GM20431 (cell line): ENCODE measurements around the gene MVD.

Experiments
- in situ Hi-C: fragments of 300-500 bp; cut with MseI, MboI; formaldehyde crosslinking; loops from one replicate; pipeline ENCODE4 v1.15.0; 2020; ENCODE audit warnings: low sequenced_read_pairs; ENCODE audit not compliant: unreplicated experiment

MVD gene, protein sequence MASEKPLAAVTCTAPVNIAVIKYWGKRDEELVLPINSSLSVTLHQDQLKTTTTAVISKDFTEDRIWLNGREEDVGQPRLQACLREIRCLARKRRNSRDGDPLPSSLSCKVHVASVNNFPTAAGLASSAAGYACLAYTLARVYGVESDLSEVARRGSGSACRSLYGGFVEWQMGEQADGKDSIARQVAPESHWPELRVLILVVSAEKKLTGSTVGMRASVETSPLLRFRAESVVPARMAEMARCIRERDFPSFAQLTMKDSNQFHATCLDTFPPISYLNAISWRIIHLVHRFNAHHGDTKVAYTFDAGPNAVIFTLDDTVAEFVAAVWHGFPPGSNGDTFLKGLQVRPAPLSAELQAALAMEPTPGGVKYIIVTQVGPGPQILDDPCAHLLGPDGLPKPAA

DNA sequence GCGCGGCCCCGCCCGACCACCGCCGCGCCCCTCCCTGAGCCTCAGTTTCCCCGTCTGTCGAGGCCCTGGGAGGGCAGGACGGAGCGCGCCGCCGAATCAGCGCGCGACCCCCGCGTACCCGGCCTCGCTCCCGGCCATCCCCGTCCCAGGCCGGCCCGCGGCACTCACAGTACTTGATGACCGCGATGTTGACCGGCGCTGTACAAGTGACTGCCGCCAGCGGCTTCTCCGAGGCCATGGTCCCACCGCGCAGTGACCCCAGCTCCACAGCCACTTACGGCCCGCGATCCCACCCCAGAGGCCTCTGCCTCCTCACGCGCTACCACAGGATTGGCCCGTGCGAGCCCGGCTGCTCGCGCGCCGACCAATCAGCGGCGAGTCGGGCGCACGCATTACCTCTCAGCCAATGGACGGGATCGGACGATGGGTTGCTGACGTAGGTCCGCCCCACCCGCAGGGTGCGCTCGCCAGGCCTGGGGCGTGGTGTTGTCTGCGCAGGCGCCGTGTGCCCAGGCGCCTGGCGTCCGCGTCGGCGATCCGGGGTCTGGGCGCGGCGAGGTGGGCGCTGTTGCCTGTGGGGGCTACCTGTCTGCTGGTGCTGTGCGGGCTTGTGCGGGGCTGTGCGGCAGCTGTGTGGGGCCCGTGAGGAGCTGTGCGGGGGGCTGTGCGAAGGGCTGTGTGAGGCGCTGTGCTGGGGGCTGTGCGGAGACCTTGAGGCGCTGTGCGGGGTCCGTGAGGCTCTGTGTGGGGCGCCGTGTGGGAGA lies at the start of gene MVD:
TSS of gene MVD (minus strand) at position 249 of the 764 bp plus-strand sequence. CDS start at position 238, 11 bp downstream.
- in situ Hi-C loops, result no loop called here

DNA sequence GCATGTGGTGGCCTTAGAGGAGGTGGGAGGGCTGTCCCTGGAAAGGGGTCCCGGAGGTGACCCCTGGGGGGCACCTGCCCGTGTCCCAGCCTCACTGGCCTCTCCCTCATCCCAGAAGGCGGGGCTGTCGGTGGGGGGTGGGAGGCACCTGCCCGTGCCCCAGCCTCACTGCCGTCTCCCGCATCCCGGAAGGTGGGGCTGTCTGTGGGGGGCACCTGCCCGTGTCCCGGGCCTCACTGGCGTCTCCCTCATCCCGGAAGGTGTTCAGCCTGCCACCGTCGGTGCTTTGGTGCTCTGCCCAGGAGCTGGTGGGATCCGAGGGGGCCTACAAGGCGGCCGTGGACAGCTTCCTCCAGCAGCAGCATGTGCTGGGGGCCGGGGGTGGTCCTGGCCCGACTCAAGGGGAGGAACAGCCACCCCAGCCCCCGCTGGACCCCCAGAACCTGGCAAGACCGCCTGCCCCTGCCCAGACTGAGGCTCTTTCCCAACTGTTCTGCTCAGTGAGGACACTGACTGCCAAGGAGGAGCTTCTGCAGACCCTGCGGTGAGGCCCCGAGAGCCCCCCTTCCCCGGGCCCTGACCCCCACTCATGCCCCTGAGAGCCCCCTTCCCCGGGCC lies 49.6 kb upstream of the MVD start:
- in situ Hi-C loops, result no loop called here

DNA sequence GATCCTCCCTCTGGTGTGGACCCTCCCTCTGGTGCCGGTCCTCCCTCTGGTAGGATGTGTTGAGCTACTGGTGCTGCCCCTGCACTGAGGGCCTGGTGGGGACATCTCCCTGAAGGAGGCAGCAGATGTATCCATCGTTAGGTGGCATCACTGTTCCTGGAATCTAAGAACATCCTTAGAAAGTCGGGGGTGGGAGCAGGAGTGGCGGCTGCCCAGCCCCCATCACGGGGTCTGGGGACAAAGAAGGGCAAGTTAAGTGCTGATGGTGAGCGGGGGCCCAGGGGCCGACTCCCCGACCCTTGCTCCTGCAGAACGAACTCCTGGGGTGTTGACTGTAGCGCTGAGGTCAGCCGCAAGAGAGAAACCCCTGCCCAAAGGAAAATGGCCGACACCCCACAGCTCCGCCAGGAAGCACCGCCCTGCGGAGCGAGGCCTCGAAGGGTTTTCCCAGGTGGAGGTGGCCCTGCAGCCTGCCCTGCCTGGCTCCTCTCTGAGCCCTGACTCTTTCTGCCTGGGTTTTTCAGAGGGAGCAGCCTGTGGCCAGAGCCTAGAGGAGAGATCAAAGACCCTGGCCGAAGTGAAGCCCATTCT lies 49.0 kb upstream of the MVD start:
- in situ Hi-C loops, result no loop called here

DNA sequence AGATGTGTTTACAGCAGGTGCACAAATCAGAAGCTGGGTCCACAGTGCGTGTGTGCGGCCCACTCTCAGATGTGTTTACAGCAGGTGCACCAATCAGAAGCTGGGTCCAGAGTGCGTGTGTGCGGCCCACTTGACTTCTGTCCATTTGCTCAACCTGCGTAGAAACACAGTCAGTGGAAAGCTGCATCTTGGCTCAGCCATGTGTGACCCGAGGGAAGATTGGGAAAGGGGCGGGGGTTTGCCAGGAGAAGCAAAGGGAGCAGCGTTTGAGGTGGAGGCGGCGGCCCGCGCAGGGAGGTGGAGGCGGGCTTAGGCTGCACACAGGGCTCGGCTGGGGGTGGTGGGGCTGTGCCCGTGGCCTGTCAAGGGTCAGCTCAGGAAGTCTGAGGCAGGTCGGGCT lies 47.7 kb upstream of the MVD start:
- in situ Hi-C loops, result no loop called here

DNA sequence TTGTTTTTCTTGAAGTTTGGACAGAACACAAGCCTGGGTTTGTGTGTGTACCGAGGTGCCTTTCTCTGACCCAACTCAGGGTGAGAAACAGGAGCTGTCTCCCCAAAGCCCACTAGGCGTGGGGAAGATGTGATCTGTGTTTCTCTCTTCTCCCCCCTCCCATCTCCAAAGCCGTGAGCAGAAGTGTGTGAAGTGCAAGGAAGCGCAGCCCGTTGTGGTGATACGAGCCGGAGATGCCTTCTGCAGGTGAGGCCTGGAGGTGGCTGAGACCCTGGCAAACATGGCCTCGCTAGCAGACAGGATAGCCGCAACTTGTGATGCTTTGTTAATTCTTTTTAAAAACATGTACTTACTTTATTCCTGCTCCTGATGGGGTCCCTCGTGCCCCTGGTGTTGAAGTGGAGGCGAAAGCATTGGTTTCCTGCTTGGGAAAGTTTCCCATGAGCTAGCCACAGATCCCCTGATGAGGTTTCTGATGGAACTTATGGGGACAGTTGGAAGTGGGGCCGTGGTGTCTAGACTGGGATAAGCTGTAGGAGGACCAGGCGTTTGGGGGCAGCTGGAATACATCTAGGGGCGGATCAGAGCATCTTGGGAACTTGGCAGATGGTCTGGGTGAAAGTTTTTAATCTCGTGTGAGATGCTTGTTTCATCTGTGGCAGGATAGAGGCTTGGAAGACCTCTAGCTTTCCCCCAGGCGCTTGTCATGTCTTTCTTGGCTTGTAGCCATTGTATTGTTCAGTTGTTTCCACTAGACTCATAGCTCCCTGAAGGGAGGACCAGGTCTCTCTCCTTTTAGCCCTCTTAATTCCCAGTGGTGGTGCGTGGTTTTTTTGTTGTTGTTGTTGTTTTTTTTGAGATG lies 44.3 kb upstream of the MVD start:
- in situ Hi-C loops, result no loop called here

DNA sequence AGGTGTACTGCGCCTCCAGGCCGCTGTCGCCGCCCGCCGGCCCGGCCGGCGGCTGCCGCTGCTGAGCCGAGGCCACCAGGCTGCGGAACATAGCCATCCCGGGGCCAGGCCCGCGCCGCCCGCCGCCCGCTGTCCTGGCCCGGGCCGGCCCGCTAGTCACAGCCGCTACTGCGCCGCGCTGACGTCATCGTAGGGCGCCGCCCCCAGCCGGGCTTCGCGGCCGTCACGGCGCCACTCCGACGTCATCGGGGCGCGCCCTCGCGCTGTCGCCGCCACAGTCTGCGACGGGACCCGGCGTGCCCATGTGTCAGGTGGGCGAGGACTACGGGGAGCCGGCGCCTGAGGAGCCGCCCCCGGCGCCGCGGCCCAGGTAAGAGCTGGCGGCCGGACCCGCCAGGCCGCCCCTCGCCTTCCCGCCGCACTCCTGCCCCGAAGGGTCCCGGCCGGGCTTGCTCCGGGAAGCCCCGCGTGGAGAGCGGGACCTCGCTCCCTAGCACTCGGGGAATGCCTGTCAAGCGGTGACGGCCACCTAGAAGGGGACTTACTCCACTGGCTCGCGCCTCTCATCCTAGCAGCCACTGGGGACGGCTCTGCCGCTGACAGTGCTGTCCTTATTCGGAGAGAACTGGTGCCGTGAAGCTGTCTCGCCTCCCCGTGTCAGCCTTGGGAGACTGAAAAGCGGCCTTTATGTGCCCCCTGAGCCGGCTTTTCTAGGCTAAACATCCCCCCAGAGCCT lies 43.5 kb upstream of the MVD start, which contains the start of the genes CTU2 and RNF166:
TSS of gene CTU2 (plus strand) at position 275 of the 736 bp plus-strand sequence. CDS start at position 303, 28 bp downstream.
TSS of gene RNF166 (minus strand) at position 180 of the 736 bp plus-strand sequence. CDS start at position 97, 83 bp downstream.
- in situ Hi-C loops, result no loop called here

DNA sequence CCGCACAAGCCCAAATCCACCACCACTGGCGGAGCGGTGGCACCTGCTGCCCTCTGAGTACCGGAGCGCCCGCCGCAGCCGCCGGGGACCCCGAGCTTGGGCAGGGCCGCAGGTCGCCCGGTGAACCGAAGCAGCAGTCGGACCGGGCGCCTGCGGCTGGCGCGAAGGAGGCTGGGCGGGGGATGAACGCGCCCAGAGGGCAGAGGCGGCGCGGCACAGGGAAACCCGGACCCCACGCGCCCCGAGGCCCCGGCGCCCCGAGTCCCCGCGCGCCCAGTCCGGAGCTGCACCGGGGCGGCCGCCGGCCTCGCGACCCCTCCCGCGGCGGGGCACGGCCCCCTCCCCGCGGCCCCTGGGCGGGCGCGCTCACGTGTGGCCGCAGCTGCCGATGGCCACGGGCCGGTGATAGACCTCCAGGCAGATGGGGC lies 42.9 kb upstream of the MVD start:
- in situ Hi-C loops, result no loop called here

DNA sequence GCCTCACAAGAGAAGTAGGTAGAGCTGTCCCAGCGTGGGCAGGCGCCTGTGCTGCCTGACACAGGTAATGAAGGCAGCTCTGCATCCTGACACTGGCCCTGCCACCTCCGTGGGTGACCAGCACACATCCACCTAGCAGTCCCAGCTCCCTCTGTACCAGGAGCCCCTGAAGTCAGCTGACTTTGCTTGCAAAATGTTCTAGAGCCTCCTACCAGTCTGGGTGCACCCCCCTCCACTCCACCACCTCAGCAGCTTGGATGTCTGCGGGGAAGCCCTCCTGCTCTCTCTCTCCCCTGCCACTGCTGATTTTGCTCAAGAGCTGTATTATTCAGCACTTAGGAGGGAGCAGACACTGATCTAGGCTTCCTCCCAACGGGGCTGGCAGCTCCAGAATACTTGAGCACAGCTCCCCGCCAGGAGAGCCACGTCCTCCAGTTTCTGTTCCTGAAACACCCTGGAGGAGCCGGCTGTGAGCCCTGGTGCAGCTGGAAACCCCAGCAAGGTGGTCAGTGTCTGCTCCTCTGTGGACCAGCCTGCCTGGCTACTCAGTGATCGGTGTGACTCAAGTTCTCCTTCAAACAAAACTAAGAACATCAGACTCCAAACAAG lies 42.3 kb upstream of the MVD start:
- in situ Hi-C loops, result no loop called here

DNA sequence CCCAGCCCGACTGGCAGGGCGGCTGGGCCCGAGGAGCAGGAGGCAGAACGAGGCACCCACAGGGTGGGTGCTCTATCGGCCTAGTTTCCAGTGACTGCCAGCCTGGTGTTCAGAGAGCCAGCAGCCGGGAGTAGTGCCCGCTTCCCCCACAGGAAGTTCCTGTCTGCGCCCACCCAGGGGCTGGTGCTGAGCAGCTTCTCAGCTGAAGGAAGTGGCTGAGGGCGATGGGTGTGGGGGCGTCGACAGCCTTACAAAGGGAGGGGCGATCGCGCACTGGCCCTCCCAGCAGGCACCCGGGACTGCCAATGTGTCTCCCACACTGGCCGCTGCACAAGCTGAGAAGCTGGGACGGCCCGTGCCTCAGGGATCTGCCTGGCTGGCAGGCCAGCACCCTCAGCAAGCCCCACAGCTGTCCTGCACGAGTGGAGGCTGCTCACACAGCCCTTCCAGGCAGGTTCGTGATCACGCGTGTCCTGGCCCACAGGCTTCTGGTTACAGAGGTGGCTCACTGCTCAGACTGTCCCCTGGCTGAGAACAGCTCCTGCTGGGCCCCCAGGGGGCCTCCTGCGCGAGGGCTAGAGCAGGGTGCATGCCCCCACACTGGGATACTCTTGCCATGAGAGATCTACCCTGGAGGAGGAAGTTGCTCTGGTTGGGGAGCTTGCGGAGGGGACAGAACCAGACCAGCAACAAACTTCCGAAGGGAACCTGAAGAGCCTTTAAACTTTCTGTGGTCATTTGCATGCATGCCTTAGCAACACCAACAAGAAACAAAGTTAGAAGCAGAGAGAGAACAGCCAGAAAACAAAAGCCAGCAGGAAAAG lies 40.8 kb upstream of the MVD start:
- in situ Hi-C loops, result no loop called here

DNA sequence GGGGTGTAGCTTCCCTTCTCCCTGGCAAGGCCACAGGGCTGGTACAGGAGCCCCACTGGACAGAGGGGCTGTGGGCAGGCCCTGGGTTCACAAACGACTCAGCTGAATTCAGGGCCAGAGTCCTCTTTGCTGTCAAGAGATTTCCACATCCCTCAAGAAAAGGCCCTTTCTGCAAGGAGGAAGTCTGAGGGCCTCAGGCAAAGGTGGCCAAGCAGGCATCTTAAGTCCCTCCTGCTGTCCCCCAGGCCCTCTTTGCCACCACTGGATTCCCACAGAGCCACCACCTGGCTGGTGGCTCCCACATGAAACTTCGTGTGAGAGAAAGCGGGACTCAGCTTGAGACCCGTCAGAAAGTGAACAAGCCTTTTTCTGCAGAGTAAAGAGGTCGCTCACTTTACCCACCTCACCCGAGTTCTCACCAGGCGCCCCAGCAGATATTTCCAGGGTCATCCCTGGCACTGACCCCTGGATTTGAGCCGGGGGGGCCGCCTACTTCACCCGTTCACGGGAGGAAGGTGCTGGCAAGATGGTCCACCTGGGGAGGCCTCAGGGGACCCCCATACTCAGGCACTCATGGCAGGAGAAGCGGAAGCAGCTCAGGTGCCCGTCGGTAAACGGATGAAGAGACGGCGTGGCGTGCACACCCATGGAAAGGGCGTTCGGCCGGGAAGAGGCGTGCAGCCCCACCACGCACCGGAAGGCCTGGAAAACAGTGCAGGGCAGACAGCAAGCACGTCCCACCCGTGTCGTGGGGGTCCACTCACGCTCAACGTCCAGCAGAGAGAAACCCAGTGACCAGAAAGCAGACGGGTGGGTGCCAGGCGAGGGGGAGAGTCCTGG lies 39.7 kb upstream of the MVD start:
- in situ Hi-C loops, result no loop called here

DNA sequence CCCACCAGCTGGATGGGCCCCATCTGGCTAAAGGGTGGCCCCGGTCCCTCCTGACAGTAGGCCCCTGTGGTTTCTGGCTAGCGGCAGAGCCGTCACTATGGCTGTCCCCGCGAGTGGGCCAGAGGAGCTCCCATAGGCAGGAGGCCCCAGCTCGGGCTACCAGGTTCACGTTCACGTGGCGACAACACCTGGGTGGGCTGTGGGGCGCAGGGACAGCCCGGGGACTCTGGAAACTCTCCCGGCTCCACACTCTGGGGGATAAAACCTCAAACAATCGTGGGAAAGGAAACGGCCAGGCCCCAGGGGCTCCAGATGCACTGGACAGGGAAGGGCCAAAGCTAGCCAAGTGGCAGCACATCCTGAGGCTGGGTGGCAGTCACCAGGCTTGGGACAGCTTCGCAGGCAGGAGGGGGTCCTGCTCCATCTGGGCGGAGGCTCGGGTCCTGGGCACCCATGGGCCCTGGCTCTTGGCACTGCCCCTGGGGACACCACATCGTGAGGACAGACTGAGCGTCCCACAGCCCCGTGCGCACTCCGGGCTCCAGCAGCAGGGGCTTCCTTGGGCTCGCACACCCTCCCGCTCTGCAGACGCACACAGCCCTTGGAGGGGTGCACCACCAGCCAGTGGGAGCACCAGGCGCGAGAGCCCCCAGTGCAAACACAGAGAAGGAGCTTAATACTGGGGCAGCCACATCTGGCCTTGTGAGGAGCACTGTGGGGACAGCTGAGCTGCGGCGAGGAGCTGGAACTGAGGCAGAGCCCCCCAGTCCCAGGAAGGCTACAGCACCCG lies 38.9 kb upstream of the MVD start:
- in situ Hi-C loops, result no loop called here

DNA sequence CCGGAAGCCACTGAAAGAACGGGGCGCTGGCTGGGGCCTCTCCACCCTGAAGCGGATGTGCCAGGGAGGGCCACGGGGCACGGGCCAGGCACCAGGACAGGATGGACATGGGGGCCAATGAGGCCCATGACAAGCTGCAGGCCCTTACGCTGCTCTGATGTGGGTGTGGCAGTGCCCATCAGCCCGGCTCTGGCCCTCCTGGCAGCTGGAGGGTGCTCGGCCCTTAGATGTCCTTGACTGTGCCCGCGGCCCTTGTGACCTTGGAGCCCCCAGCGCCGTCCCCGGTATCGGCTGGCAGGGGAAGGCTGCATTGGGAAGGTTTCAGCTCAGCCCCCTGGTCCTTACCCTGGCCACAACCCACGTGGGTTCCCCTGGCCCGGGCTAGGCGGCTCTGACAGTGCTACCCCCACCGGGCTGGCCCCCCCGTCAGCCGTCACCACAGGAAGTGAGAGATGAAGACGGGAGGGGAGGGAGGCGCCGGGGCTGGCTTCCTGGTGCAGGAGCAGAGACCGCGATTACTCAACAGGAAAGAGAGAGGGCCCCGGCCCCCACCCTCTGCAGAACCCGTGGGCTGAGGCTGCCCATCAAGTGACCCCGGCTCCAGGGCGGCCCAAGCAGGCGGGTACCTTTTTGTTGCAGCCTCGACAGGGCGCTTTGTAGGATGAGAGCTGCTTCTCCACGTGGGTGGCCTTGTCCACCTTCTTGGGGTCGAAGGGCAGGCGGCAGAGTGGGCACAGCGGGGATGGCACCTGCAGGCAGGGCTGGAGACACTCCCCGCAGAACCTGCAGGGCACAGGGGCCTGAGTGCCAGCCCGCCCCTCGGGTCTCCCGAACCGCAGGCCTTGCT lies 38.0 kb upstream of the MVD start:
- in situ Hi-C loops, result no loop called here

DNA sequence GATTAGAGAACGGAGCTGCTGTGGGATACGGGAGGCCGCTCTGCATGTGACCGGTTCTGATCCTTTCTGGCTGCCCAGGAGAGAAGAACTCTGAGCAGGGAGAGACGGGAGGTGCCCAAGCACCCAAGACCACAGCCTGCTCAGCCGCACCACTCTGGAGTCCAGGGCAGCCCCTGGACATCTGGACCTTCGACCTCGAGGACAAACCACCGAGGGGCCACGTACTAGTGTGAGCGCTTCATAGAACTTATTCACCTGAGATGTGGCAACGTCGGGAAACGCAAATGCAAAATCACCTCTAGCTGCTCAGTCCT lies 37.4 kb upstream of the MVD start:
- in situ Hi-C loops, result no loop called here

DNA sequence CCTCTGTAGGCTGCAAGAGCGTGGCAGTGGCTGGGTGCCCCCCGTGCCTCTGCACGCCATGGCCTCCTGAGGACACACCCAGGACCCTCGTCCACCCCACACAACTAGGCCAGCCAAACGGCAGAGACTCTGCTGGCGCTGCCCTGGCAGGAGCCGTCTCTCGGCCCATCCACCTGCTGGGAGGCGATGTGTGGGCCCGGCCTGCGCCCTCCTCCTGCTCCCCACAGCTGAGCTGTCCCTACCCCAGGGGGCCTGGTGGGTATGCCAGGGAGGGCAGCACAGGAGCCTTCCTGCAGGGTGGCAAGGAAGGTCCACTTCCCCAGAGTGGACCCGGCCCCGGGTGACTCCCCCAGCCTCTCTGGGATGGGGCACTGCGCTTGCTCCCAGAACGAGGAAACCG lies 36.3 kb upstream of the MVD start:
- in situ Hi-C loops, result no loop called here

DNA sequence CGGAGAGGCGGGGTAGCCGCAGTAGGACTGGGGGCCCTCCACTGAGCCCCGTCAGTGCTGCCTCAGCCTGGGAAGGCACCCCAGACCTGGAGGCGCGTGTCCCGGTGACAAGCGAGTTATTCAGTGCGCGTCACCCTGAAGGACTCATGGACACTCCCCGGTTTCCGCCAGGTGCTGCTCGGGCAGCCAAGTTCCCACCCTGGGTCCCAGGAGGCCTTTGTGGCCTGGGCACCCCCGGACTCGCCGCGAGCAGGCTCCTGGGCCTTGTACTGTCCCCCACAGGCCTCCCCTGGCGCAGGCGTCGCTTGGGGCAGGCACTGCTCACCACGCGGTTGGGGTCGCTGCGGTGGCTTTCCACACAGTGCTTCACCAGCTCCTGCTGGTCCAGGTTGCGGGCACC lies 35.8 kb upstream of the MVD start:
- in situ Hi-C loops, result no loop called here
